GM13977 (cell line): ENCODE measurements around the gene ZNF620.
A peak's percentile ranks its signal among the peaks of the same experiment; 100 is the strongest.

Experiments used
- DNase-seq: peaks from one replicate; pipeline ENCODE4 v3.0.0; 2012; ENCODE audit warnings: low spot score
- in situ Hi-C: fragments of 300-500 bp; cut with MboI; formaldehyde crosslinking; loops from one replicate; pipeline ENCODE4 v1.12.0; 2022; ENCODE audit warnings: low sequenced_read_pairs, low pct_unique_long_range_greater_than_20kb, mixed read lengths, inconsistent platforms; ENCODE audit not compliant: unreplicated experiment
- TF ChIP-seq, protein P1 (sequence below): IDR thresholded peaks from 2 replicates; pipeline ENCODE4 v1.5.1; 2012; ENCODE audit warnings: mild to moderate bottlenecking, control low read depth; ENCODE audit not compliant: insufficient read depth; ENCODE audit errors: extremely low read depth, missing control alignments

ZNF620 gene

DNA sequence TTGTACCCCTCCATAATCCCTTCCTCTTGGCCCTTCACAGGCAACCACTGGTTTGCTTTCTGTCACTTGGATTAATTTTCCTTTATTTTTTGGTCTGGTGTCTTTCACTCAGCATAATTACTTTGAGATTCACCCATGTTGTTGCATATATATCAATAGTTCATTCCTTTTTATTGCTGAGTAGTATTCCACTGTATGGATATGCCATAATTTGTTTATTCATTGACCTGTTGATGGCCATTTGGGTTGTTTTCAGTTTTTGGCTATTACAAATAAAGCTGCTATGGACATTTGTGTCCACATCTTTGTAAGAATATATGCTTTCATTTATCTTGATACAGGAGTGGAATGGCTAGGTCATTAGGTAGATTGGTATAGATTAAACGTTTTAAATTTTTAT, 13.0 kb downstream of the ZNF620 start:
- TF ChIP-seq, protein P1, sequence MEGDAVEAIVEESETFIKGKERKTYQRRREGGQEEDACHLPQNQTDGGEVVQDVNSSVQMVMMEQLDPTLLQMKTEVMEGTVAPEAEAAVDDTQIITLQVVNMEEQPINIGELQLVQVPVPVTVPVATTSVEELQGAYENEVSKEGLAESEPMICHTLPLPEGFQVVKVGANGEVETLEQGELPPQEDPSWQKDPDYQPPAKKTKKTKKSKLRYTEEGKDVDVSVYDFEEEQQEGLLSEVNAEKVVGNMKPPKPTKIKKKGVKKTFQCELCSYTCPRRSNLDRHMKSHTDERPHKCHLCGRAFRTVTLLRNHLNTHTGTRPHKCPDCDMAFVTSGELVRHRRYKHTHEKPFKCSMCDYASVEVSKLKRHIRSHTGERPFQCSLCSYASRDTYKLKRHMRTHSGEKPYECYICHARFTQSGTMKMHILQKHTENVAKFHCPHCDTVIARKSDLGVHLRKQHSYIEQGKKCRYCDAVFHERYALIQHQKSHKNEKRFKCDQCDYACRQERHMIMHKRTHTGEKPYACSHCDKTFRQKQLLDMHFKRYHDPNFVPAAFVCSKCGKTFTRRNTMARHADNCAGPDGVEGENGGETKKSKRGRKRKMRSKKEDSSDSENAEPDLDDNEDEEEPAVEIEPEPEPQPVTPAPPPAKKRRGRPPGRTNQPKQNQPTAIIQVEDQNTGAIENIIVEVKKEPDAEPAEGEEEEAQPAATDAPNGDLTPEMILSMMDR, result no peak
- DNase-seq, result no peak
- in situ Hi-C loops, result no loop called here

DNA sequence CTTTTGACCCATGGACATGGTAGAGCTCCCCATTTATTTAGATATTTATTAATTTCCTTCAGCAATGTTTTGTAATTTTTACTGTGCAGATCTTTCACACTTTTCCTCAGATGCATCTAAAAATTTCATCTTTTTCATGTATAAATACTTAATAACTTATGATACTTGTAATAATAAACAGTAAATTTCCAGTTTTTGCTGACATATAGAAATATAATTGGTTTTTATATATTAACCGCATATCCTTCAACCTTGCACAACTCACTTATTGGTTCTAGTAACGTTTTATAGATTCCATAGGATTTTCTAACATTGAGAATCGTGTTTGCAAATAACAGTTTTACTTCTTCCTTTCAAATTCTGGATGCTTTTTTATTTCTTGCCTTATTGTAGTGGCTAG, 15.4 kb downstream of the ZNF620 start:
- TF ChIP-seq, protein P1, result no peak
- in situ Hi-C loops, result no loop called here
- no peak for DNase-seq

DNA sequence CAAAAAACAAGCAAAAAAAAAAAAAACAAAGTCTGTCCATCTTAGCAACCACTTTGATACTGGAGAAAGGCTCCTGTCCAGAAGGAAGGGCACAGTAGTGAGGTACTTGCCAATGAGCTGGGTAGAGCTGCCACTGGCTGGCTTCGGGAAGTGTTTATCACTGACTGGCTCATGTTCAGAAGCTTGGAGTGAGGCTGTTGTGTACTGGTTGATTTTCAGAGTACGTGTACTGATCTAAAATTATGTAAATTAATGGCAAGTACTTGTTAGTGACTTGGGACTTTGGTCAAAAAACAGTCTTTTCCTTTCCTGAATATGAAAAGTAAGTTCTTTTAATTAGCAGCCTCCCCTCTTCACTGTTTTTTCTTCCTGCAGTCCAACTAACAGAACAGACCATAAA, 17.9 kb downstream of the ZNF620 start:
- no peak for DNase-seq
- in situ Hi-C loops, result no loop called here
- TF ChIP-seq, protein P1, result no peak

DNA sequence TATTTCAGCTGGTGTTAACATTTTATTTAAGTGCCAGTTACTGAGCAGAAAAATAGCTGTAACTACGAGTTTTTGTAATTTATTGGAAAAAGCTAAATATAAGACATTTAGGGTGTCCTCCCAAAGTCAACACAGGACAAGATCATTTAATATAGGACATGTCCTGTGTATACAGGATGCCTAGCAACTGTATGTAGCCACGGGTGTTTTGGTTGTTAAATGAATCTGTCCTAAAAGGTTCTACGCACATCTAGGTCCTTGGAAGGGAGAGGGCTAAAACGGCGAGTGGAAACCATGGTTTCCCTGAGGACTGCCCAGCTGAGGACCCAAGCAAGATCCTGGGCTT, 18.4 kb downstream of the ZNF620 start:
- no peak for DNase-seq
- TF ChIP-seq, protein P1, result no peak
- in situ Hi-C loops, result no loop called here

DNA sequence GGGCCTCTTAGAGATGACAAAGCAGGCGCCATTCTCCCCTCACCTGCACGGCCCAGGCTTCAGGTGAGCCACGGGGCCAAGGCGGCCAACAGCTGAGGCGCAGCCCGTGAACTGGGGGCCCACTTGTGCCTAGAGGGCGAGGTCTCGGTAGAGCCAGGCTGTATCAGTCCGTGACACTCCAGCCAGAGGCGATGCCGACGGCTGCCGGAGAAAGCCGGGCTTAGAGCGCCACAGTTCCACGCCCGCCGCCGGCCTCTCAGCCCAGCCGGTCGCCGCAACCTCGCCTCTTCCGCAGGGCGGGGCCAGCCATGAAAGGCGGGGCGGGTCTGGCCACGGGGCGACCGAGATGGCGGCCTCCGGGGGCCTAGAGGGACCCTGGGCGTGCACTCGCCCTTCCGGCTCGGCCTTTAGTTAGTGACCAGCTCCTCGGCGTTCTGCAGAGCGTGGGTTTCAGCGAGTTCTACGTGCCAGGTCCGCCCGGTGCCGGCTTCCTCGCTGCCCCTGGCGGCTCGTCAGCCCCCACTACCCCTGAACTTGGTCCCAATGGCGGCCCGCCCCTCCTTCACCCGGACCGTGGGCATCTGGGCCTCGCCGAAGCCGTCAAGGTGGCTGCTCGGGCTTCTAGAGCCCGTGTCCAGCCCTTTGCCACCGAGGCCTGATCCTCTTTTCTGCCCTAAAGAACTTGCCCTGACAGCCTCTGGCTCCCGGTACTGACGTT, 18.9 kb downstream of the ZNF620 start, which contains the start of gene ZNF621:
Gene ZNF621, plus strand, starts transcription at position 393 of the 718 bp plus-strand sequence. CDS start 881 bp downstream, outside the sequence.
- in situ Hi-C loops, result no loop called here
- DNase-seq, result peak; percentile 92
- TF ChIP-seq, protein P1, result no peak

DNA sequence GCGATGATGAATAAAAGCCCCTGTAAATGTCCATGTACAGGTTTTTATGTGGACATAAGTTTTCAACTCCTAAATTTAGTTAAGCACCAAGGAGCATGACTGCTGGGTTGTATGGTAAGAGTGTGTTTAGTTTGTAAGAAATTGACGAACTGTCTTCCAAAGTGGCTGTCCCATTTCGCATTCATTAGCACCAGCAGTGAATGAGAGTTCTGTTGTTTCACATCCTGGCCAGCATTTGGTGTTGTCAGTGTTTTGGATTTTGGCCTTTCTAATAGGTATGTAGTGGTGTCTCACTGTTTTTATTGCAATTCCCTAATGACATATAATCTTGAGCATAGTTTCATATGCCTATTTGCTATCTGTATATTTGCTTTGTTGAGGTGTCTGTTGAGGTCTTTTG, 22.6 kb downstream of the ZNF620 start:
- in situ Hi-C loops, result no loop called here
- TF ChIP-seq, protein P1, result no peak

More for the DNA sequence above, 22.6 kb downstream of the ZNF620 start:
- DNase-seq, result no peak
